AG10803 (cell line): ENCODE measurements around the gene GPR12.

Source experiments
- DNase-seq: peaks from one replicate; pipeline ENCODE4 v3.0.0; 2010; ENCODE audit warnings: low read depth
- H3K4me3 ChIP-seq: 2 replicates; pipeline ENCODE4 v1.5.1; 2011; ENCODE audit warnings: mild to moderate bottlenecking, low read length, control low read depth
- CTCF ChIP-seq: conservative IDR thresholded peaks from 2 replicates; pipeline ENCODE4 v1.5.1; 2011; ENCODE audit warnings: mild to moderate bottlenecking, low read length, control low read depth, inconsistent platforms

Gene GPR12

GRCh38 chr13:26706381-26706780 is 54.2 kb downstream of the GPR12 start:
- no peak overlapping the region for H3K4me3 ChIP-seq
- no peak for TF ChIP-seq CTCF
- no peak for DNase-seq

- TF ChIP-seq CTCF: no peak
- H3K4me3 ChIP-seq: no peak overlapping the region
- no peak for DNase-seq
Measured at GRCh38 chr13:26705536-26705935, 55.0 kb downstream of the GPR12 start.
